Left cardiac atrium (tissue), 4 donors: Measurements from ENCODE around the gene MFF. TPM values are rescaled to one million over a fixed set of nuclear protein-coding genes. Genes with fewer than 3 reads are reported as not detected.

Experiments used
- ATAC-seq, 2 donors: fragments of 200-7000 bp; cut with Tn5 transposase; one replicate each; pipeline ENCODE4 v1.9.1; 2020; ENCODE audit warnings: mild to moderate bottlenecking in 2 of 2, moderate library complexity in 2 of 2
- DNase-seq: peaks from one replicate; pipeline ENCODE4 v3.0.0-alpha.2; 2020
- intact Hi-C, 2 donors: fragments of 100-400 bp; cut with DNase I; formaldehyde crosslinking; loops; one replicate each; pipeline versions ENCODE4 v1.14.1 to v1.15.1; 2022 to 2023
- long read RNA-seq: library from polyadenylated mRNA; unstranded; transcript quantifications from one replicate; pipeline ENCODE4 v2.0.0, GENCODE V29; 2021
- total RNA-seq, 2 donors: library from RNA; stranded (reverse); fragmentation: NEBNext Ultra II Directional; extraction: Animal tissue kit (Norgen Biotek cat#: 25700); gene quantifications; one replicate each; pipeline ENCODE4 v1.2.1, GENCODE V29; 2021
- donor health status: DM: no; HTN: yes; CAD: no.
- donor health status: DM: no; HTN: yes; CAD: no; lungs with severe emphysema.
- donor health status: DM: yes; HTN: yes; CAD: no.
- donor health status: Dilated cardiomyopathy.

MFF gene
- total RNA-seq: 10 to 100 TPM; 69.9 to 70.2 TPM
- long read RNA-seq, transcript MFF-201 (9 exons, 2,004 nt): major isoform, 10 of 76 reads
- long read RNA-seq, partial matches to known transcripts: 1 of 76 reads
- long read RNA-seq, other reads (novel, unspliced or antisense): 51 of 76 reads

- intact Hi-C loops: no loop called here
- ATAC-seq (peak; percentile 100), DNase-seq (peak; percentile 96)
Measured at GRCh38 chr2:227324995-227325838, at the start of gene MFF. TSS of gene MFF (plus strand) at chr2:227325251. CDS start at chr2:227330666, 5,415 bp downstream.

DNA sequence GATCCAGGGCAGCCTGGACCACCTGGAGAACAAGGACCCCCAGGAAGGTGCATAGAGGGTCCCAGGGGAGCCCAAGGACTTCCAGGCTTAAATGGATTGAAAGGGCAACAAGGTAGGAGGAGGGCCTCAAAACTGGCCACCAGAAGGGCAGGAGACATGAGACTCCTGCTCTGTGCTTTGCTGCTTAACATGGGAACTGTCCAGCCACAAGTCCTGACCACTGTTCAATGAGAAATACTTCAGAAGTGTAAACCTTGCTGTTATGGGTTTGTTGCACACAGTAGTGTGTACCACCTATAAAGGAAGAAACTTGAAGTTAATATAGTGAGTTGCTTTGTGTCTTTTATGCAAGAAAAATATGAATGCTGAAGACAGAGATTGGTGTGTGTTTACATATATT, 44.2 kb upstream of the MFF start:
- intact Hi-C loops: loop anchor here in 1 of 2 donors (5.0 kb wide), 1 partner anchor 776 kb away; no protein-coding TSS in a partner anchor
- no peak for DNase-seq
- no peak for ATAC-seq

DNA sequence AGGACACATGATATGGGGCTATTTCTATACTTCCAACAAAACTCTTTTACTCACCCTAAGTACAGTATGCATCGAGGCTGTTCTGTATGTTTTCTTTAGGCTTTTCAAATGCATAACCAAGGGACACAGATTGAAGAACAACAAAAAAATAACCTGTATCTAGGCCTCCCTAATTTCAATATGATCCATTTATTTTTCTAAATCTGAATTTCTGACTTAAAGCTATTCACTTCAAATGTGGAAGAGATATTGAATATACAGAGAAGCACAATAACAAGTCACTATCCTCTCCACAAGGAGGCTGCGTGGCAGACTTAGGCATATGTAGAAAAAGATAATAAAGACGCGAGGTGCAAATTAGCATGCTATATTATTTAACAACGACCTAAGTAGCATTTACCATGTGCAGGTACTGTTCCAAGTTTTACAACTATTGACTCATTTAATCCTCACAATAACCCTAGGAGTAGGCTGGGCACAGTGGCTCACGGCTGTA, 39.3 kb upstream of the MFF start:
- ATAC-seq: no peak
- intact Hi-C loops: no loop called here
- DNase-seq: no peak

DNA sequence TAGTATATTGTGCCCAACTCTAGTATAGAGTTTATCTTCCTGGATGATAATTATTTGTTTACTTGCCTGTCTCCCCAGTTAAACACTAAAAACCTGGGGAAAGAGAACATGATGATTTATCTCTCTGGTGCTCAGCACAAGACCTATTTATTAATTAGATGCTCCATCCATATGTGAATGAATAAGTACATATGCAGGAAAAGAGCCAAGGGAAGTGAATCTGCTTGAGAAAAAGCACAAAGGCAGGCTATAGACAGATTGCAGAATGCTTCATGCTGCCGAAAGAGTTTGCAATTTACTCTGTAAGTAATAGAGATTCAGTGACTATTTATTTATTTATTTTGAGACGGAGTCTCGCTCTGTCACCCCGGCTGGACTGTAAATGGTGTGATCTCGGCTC, 37.3 kb upstream of the MFF start:
- ATAC-seq: no peak
- no peak for DNase-seq
- intact Hi-C loops: no loop called here

DNA sequence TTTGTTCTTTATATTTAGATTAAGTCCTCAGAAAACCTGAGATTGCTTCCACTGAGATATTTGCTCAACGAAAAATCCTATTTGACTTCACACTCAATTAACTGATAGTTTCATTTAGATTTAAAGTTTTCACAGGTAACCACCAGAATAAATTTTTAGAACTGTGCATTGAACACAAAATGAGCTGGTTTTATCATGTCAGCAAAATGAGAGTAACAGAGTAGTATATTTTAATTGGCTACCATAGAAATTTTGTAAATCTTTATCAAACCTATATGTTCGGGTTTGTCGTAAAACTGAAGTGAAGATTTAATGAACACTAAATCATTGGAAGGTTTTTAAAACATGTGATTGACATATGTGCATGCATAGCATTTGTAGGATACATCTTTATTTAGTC, 32.7 kb upstream of the MFF start:
- intact Hi-C loops: no loop called here
- no peak for DNase-seq
- no peak for ATAC-seq

GRCh38 chr2:227293531-227293930, 31.5 kb upstream of the MFF start:
- ATAC-seq: no peak
- DNase-seq: no peak
- intact Hi-C loops: no loop called here

DNA sequence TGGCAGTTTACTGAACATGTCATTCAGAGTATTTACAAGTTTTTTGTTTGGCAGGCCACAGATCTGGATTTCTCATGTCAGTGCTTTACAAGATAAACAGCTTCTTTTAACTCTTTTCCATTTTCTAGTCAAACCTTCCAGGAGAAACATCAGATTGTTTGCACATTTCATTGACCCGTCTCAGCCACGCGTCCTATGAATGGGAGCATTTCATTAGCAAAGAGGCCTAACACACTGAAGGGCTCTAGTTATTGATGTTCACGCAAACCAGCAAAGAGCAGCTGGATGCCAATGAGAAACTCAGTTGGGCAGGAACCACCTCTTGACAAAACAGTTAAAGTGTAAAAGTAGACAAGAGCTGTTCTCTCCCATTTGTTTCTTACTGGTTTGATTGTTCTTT, 29.2 kb upstream of the MFF start:
- intact Hi-C loops: no loop called here
- ATAC-seq (no peak), DNase-seq (no peak)

DNA sequence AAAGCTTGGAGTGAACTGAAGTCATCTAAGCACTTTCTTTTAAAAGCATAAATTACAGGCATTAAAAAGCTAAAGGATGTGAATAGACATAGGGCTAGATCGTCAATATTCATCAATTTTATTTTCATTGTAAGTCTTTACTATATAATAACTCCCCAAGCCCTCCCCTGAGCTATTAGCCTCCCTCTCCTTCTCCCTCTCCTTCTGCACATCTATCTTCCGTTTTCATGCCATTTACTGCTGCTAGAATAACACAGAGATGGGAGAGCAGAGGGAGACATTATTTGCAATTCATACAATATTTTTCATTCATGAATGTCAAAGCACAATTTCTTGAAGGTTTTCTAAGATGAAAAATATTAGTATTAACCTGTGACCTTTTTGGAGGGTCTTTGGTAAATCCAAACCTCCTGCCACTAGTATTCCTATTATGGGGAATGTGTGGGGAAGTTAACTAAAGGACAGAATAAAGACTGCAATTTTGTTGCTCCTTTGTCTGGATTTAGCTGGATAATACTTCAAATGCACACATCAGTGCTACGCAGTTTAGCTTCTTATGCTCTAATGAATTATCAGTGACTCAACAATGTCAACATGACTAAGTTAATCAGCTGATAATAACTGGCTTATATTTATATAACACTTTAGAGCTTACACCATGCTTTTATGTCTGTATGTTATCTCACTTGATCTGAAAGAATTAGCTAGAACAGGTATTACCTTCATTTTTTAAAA, 28.2 kb upstream of the MFF start:
- intact Hi-C loops: no loop called here
- no peak for ATAC-seq
- no peak for DNase-seq

DNA sequence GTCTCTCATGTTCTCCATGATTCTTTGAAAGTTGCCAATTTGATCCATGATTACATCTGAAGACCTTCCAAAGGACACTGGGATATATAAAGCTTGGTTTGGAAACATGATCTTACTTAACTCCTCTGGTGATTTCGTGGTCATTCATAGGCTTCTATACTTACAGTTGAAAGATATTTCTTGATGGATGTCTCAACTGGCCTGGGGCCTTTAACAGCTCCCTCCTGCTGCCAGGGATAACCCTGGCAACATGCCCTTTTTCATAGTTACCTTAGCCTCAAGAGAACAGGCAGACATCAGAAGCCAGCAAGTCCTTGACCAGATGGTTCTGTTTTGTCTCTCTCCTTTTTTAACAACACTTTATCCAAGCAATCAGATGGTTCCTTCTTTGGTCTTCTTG, 23.5 kb upstream of the MFF start:
- intact Hi-C loops: no loop called here
- DNase-seq (no peak), ATAC-seq (no peak)

- ATAC-seq (no peak), DNase-seq (no peak)
- intact Hi-C loops: no loop called here
Measured at GRCh38 chr2:227308784-227309183, 16.3 kb upstream of the MFF start.

DNA sequence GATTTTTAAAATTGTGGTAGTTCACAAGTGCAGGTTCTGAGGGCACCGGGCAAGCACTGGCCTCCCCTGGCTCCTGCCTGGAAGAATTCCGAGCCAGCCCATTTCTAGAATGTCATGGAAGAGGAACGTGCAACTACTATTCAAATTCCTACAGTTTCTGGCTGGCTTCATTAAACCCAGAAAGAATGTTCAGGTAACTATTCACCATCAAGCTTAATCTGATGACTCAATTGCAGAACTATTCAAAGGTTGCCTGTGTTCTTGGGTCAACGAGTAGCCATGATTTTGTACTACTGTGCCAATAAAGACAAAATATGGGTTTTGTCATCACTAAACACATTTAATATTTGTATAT, 14.3 kb upstream of the MFF start:
- intact Hi-C loops: no loop called here
- ATAC-seq: no peak

GRCh38 chr2:227311861-227312506, 13.1 kb upstream of the MFF start:
- DNase-seq (no peak), ATAC-seq (no peak)
- intact Hi-C loops: no loop called here

More for the DNA sequence above, 14.3 kb upstream of the MFF start:
- DNase-seq: no peak

DNA sequence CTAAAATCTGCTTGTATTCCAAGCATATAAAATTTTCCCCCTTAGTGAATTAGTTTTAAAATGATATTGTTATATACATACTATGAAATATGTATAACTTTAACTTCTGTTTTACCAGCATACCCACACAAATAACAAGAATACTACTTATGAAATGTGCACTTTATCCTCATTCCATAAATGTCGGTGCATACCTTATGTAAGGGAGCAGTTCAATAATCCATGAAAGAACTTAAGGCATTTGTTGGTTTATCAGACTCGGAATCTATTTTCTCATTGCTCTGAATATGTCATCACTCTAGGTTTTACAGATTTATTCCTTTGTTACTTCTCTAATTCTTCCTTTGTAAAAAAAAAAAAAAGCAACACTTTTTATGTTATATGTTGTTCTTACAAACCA, 12.5 kb upstream of the MFF start:
- DNase-seq: no peak
- ATAC-seq: no peak
- intact Hi-C loops: no loop called here

DNA sequence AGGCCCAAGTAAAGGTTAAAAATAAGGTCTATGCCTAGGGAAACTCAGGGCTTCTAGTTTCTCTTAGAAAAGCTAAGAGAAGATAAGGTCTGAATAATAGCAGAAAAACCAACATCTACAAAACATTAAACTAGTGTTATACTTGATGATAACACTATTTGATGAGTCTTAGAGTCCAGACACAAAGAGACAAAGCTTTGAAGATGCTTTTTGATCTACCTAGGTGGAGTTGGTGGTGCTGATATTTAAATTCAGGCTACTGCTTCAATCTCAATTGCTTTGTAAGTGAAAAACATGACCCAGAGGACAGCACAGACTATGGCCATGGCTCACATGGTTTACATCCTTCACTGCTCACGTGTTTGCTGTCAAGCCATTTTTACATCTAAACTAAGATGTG, 11.7 kb upstream of the MFF start:
- ATAC-seq: no peak
- intact Hi-C loops: no loop called here

DNA sequence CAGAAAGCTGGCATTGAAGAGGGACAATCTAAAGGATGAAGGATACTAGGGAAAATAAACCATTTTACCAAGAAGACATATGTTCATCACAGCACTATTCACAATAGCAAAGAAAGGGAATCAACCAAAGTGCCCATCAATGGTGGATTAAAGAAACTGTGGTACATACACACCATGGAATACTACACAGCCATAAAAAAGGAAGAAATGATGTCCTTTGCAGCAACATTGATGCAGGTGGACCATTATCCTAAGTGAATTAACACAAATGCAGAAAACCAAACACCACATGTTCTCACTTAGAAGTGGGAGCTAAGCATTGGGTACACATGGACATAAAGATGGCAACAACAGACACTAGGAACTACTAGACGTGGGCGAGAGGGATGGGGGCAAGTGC, 7.2 kb upstream of the MFF start:
- DNase-seq (no peak), ATAC-seq (no peak)
- intact Hi-C loops: no loop called here

More for the DNA sequence above, 11.7 kb upstream of the MFF start:
- no peak for DNase-seq

DNA sequence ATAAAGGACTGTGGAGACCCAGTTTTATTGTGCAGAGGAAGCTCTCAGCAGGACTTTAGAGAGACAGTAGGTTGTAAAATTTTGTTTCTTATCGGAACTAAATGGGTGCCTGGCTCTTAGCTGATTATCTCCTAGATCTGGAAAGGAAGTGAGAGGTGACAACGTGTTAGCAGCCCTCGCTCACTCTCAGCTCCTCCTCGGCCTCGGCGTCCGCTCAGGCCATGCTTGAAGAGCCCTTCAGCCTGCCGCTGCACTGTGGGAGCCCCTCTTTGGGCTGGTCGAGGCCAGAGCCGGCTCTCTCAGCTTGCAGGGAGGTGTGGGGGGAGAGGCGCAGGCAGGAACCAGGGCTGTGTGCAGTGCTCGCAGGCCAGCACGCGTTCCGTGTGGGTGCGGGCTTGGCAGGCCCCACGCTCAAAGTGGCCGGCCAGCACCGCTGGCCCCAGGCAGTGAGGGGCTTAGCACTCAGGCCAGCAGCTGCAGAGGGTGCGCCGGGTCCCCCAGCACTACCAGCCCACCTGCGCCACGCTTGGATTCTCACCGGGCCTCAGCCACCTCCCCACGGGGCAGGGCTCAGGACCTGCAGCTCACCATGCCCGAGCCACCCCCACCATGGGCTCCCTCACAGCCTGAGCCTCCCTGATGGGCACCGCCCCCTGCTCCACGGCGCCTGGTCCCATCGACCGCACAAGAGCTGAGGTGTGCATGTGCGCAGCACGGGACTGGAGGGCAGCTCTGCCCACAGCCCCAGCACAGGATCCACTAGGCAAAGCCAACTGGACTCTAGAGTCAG, 4.6 kb upstream of the MFF start:
- ATAC-seq (no peak), DNase-seq (no peak)
- intact Hi-C loops: no loop called here

DNA sequence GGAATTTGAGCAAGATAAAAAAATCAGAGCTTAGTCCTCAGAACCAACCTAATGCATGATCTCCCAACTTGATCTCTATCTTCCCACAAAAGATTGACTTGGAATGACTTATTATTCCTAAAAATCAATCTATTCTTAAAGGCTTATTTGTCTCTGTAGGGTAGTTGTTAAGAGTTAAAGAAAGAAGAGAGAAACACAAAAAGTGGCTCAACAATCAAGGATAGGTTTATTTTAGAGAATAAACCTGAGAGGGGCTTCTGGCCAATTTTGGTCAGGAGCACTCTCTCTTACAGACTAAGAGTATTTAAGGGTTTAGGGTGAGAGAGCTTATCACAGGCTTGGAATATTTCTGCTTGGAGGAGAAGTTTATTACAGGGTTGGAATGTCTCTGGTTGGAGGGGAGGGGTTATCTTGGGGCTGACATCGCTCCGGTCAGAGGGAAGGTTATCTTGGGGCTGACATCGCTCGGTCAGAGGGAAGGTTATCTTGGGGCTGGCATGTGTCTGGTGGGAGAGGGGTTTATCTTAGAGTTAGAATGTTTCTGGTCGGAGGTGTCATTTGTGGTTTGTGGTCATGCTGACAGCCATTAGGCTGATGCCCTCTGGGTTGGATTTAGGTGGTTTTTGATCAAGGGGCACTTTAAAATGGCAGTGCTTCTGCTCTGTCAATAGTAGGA, 2.4 kb upstream of the MFF start:
- intact Hi-C loops: no loop called here
- ATAC-seq (no peak), DNase-seq (no peak)

GRCh38 chr2:227323818-227324217, 1.2 kb upstream of the MFF start:
- no peak for ATAC-seq
- intact Hi-C loops: no loop called here

DNA sequence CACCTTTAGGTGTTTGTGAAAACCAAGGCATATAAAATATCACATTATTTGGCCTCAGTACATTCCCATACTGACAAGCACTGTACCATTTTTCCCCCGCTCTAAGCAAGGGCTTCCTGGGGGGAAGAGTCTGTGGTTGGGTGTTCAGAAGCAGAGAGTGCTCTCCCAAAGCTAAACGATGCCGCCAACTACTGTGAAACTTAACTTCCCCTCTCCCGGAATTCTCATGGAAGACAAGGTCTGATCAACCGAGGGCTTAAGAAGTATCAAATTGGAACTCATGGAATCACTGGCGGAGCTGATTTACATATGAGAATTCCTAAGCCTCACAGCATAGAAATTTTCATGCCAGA, 433 bp upstream of the MFF start:
- no peak for DNase-seq
- intact Hi-C loops: no loop called here
- ATAC-seq: peak; percentile 33 to 35

More at GRCh38 chr2:227323818-227324217, 1.2 kb upstream of the MFF start:
- no peak for DNase-seq
